Loucy (cell line): ENCODE measurements around the gene GNS.

ENCODE experiments used
- CTCF ChIP-seq: fragments of 200-600 bp; sonication (generic); conservative IDR thresholded peaks from 2 replicates; pipeline ENCODE4 v1.5.1; 2014; ENCODE audit warnings: mild to moderate bottlenecking, antibody characterized with exemption, low read length
- EZH2phosphoT487 ChIP-seq: fragments of 200-600 bp; IDR thresholded peaks from 2 replicates; pipeline ENCODE4 v1.6.1; 2018; ENCODE audit warnings: antibody characterized with exemption, mild to moderate bottlenecking, moderate library complexity, borderline replicate concordance

GRCh38 chr12:64681200-64682052 lies 77.8 kb downstream of the GNS start:
- TF ChIP-seq CTCF (no peak), EZH2phosphoT487 (no peak)
